GM20000 (cell line): ENCODE results near the gene SMC1A.
"Not testable (repeated sequence)": the region's sequence is repeated elsewhere in the genome, so short reads cannot be mapped to it uniquely, and the experiment has no call there.

ENCODE experiments used
- DNase-seq: peaks from one replicate; pipeline ENCODE4 v3.0.0; 2012; ENCODE audit warnings: low spot score
- CTCF ChIP-seq: IDR thresholded peaks from 2 replicates; pipeline ENCODE4 v1.5.1; 2012; ENCODE audit warnings: mild to moderate bottlenecking, control low read depth; ENCODE audit errors: extremely low read depth, missing control alignments

SMC1A gene

GRCh38 chrX:53421125-53421524 lies 1.3 kb downstream of the SMC1A start:
- TF ChIP-seq CTCF = no peak
- no peak for DNase-seq

- DNase-seq = not testable (repeated sequence)
Measured at GRCh38 chrX:53420351-53420750, 2.1 kb downstream of the SMC1A start.

GRCh38 chrX:53412446-53412845 lies 10.0 kb downstream of the SMC1A start:
- TF ChIP-seq CTCF = no peak
- no peak for DNase-seq

- TF ChIP-seq CTCF = no peak
Measured at GRCh38 chrX:53403535-53403934, 18.9 kb downstream of the SMC1A start.

GRCh38 chrX:53398216-53398615 lies 24.2 kb downstream of the SMC1A start:
- DNase-seq = no peak
- no peak for TF ChIP-seq CTCF

More at GRCh38 chrX:53403535-53403934, 18.9 kb downstream of the SMC1A start:
- DNase-seq = no peak

GRCh38 chrX:53395605-53396298 lies 26.7 kb downstream of the SMC1A start:
- TF ChIP-seq CTCF = no peak
- DNase-seq = no peak

- no peak for TF ChIP-seq CTCF
- no peak for DNase-seq
Measured at GRCh38 chrX:53383376-53384076, 38.9 kb downstream of the SMC1A start.

GRCh38 chrX:53379747-53380146 lies 42.7 kb downstream of the SMC1A start:
- TF ChIP-seq CTCF = no peak
- DNase-seq = no peak
